Pancreas (tissue), 10 donors: ENCODE results near the gene VWA8. TPM values are rescaled to one million over a fixed set of nuclear protein-coding genes. Genes with fewer than 3 reads are reported as not detected.

Source experiments
- ATAC-seq, 4 donors: fragments of 200-7000 bp; cut with Tn5 transposase; one replicate each; pipeline versions ENCODE4 v1.8.0 to v1.9.1; 2020; ENCODE audit warnings: mild to moderate bottlenecking in 4 of 4, moderate library complexity in 4 of 4
- DNase-seq, 6 donors: peaks; one replicate each; pipeline ENCODE4 v3.0.0-alpha.2; 2020
- FAIRE-seq: peaks from 2 replicates; lab custom pipeline; 2012; peaks lifted over from hg19 to GRCh38; lab: Jason Lieb, UNC
- H3K27ac ChIP-seq, 4 donors: fragments of 200-600 bp; sonication (generic); 1 replicate in 3 of 4; 2 replicates in 1 of 4; pipeline versions ENCODE4 v1.5.0 to v1.8.0; 2020
- H3K27me3 ChIP-seq, 4 donors: fragments of 200-600 bp; one replicate each; pipeline ENCODE4 v1.8.0; 2021
- H3K36me3 ChIP-seq, 3 donors: fragments of 200-600 bp; sonication (generic) in 1 of 3; one replicate each; pipeline versions ENCODE4 v1.5.0 to v1.8.0; 2020 to 2021
- H3K4me1 ChIP-seq, 3 donors: fragments of 200-600 bp; one replicate each; pipeline ENCODE4 v1.8.0; 2021
- H3K4me3 ChIP-seq, 4 donors: fragments of 200-600 bp; sonication (generic) in 2 of 4; one replicate each; pipeline versions ENCODE4 v1.5.0 to v1.8.0; 2020 to 2021
- H3K9me3 ChIP-seq, 4 donors: fragments of 200-600 bp; one replicate each; pipeline ENCODE4 v1.8.0; 2021
- WGBS, 2 donors: extraction: QIAGEN DNeasy Blood & Tissue Kit; methylation state at CpG; one replicate each; pipeline ENCODE4 v1.1.7; 2013; 5-methylcytosine and 5-hydroxymethylcytosine counted together
- intact Hi-C, 3 donors: fragments of 100-400 bp; cut with DNase I; formaldehyde crosslinking; loops; one replicate each; pipeline versions ENCODE4 v1.11.1 to v1.14.2; 2022
- polyA plus RNA-seq, 2 donors: library from polyadenylated mRNA; stranded (reverse); fragments of 200-250 nt; gene quantifications; one replicate each; pipeline ENCODE4 v1.2.3, GENCODE V29; 2013
- total RNA-seq, 6 donors: library from RNA; stranded (reverse); fragmentation: NEBNext Ultra II Directional in 4 of 6; extraction: Animal tissue kit (Norgen Biotek cat#: 25700) in 4 of 6; gene quantifications; one replicate each; pipeline versions ENCODE4 v1.2.1 to v1.2.4, GENCODE V29; 2021 to 2023
- TF ChIP-seq, protein P1 (sequence below), 4 donors: fragments of 200-600 bp; sonication (generic) in 3 of 4; IDR thresholded peaks; one replicate each; pipeline versions ENCODE4 v1.5.0 to v1.8.0; 2021; ENCODE audit warnings: antibody characterized with exemption in 4 of 4
- donor health status: healthy with polysubstance abuse.
- donor health status: DM: no; HTN: no; CAD: no; lungs with moderate emphysema.
- donor health status: DM: no; HTN: no; CAD: no.
- donor health status: control.
- donor health status: control.
- donor health status: Bipolar disorder and iron deficiency.
- donor health status: DM: yes; HTN: yes; CAD: no.
- donor health status: DM: no; HTN: no; CAD: no.
- donor health status: DM: no; HTN: no; CAD: no.
- donor health status: DM: yes; HTN: yes; CAD: no.

VWA8 gene
- total and polyA plus RNA-seq, 8 donors: 3.3 to 15.8 (median 9.2) TPM

DNA sequence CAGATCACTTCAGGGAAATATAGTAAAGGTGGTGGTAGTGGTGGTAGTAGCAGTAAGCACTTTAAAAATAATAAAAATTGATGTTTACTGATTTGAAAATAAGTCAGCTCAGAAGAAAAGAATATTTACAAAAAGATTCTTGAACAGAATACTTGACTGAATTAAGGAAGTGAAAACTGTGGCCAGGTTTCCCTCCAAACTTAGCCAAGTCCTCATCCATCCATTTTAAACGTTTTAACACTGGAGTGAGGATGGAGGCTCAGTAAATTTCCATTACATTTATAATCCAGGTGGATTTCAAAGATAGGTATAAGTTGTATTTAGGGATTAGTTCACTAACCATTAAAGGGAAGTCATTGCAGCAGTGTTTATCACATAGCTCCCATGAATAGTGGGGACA lies 282.1 kb downstream of the VWA8 start:
- Histone ChIP-seq H3K9me3 (no peaks in the 10 kb centered on the region), H3K4me1 (no peaks in the 10 kb centered on the region), H3K4me3 (no peak overlapping the region), H3K27ac (no peak overlapping the region), H3K36me3 (peaks cover 0 to 5% (median 0%) of the 10 kb centered on the region in 3 donors), H3K27me3 (no peaks in the 10 kb centered on the region)
- TF ChIP-seq, protein P1, sequence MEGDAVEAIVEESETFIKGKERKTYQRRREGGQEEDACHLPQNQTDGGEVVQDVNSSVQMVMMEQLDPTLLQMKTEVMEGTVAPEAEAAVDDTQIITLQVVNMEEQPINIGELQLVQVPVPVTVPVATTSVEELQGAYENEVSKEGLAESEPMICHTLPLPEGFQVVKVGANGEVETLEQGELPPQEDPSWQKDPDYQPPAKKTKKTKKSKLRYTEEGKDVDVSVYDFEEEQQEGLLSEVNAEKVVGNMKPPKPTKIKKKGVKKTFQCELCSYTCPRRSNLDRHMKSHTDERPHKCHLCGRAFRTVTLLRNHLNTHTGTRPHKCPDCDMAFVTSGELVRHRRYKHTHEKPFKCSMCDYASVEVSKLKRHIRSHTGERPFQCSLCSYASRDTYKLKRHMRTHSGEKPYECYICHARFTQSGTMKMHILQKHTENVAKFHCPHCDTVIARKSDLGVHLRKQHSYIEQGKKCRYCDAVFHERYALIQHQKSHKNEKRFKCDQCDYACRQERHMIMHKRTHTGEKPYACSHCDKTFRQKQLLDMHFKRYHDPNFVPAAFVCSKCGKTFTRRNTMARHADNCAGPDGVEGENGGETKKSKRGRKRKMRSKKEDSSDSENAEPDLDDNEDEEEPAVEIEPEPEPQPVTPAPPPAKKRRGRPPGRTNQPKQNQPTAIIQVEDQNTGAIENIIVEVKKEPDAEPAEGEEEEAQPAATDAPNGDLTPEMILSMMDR (IDR thresholded peaks at IDR 0.05): no peak
- no peak for ATAC-seq
- intact Hi-C loops: no loop called here
- FAIRE-seq: no peak
- 59% methylated on average over 1 of the region's 1 CpG for WGBS, 2 donors
- no peak for DNase-seq

DNA sequence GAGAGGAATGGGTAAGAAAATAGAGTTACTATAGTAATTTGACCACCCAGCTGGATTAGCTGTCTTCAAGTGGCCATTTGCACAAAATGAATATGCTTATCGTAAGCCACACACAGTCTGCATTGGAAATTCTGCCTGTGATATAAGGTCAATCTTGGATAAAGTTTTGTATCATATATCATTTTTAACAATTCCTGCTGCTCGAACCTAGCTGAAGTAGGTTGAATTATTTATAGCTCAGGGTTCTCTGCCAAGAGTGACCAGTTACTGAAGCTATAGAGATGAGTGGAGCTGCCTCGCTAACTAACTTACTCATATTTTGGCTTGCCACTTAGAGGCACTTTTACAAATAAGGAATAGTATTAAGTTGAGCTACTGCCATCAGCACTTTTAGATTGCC lies 282.7 kb downstream of the VWA8 start:
- ATAC-seq: no peak
- 84 to 89% methylated on average over 3 of the region's 3 CpGs for WGBS, 2 donors
- no peaks in the 10 kb centered on the region for H3K9me3 ChIP-seq
- H3K36me3 ChIP-seq: no peaks in the 10 kb centered on the region
- H3K27ac ChIP-seq: no peak overlapping the region
- no peak for FAIRE-seq
- DNase-seq: no peak
- H3K4me1 ChIP-seq: no peaks in the 10 kb centered on the region
- H3K4me3 ChIP-seq: no peak overlapping the region
- TF ChIP-seq, protein P1 (IDR thresholded peaks at IDR 0.05): no peak
- H3K27me3 ChIP-seq: no peaks in the 10 kb centered on the region
- intact Hi-C loops: no loop called here

DNA sequence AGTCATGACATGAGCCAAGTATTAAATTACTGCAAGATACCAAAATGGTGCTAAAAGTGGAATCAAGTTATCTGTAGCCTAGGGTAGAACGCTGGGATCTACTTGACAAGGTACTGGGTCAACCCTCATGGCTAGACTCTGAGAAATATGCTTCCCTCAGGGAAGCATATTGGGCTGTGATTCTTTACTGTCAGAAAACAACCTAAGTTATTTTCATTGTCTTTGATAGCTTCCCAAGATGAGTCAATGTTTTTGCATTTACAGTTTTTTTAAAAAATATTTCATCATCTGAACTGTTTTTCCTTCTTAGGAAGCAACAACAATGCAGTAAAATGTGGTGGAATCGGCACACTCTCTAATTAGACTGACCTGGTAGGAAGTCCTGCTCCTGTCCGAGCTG lies 285.6 kb downstream of the VWA8 start:
- WGBS, 2 donors: 86 to 94% methylated on average over 3 of the region's 3 CpGs
- no peak for ATAC-seq
- no peak overlapping the region for H3K27ac ChIP-seq
- no peak for DNase-seq
- TF ChIP-seq, protein P1 (IDR thresholded peaks at IDR 0.05): no peak
- no peak for FAIRE-seq
- intact Hi-C loops: no loop called here
- no peaks in the 10 kb centered on the region for H3K36me3 ChIP-seq
- no peaks in the 10 kb centered on the region for H3K4me1 ChIP-seq
- H3K27me3 ChIP-seq: no peaks in the 10 kb centered on the region
- no peak overlapping the region for H3K4me3 ChIP-seq
- no peaks in the 10 kb centered on the region for H3K9me3 ChIP-seq

DNA sequence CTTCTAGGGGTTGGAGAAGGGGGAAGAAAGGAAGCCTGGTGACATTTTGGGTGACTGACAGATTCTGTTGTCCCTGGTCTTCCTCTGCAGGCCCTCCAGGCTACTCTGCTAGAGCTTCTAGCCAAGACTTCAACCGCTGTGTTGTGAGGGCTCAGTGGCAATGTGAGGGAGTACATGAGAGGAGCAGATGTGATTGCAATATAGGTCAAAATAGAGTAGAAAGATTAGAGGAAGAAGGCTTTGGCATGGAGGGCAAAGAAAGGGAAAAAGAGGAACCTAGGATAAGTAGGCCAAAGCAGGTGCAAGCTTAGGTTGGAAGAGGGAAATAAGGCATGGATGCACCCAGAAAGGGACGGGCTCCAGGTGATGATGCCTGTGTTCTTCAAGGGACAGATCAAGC lies 286.7 kb downstream of the VWA8 start:
- TF ChIP-seq, protein P1 (IDR thresholded peaks at IDR 0.05): no peak
- 47 to 48% methylated on average over 2 of the region's 2 CpGs for WGBS, 2 donors
- DNase-seq (no peak), ATAC-seq (no peak), FAIRE-seq (no peak)
- H3K9me3 ChIP-seq: no peaks in the 10 kb centered on the region
- H3K27ac ChIP-seq: no peak overlapping the region
- H3K4me1 ChIP-seq: peaks cover 0 to 4% (median 2%) of the 10 kb centered on the region in 3 donors
- H3K27me3 ChIP-seq: no peaks in the 10 kb centered on the region
- H3K4me3 ChIP-seq: no peak overlapping the region
- intact Hi-C loops: loop anchor here in 1 of 3 donors (5.0 kb wide), 1 partner anchor 433 kb away; no protein-coding TSS in a partner anchor
- no peaks in the 10 kb centered on the region for H3K36me3 ChIP-seq

DNA sequence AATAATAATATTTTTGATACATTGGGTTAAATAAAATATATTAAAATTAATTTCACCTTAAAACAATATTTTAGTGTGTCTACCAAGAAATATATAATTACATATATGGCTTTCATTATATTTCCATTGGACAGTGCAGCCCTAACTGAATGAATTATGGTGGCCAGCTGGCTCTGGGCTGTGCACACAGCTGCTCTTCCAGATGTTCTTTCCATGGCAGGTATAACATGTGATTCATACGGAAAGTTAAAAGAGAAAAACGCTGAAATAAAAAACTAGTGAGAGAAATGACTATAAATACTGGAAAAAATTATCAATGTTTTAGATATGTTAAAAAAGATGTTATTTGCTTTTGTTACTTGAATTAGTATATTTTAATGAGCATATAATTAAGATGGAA lies 287.3 kb downstream of the VWA8 start:
- no peak overlapping the region for H3K4me3 ChIP-seq
- H3K9me3 ChIP-seq: no peaks in the 10 kb centered on the region
- no peaks in the 10 kb centered on the region for H3K27me3 ChIP-seq
- intact Hi-C loops: loop anchor here in 1 of 3 donors (5.0 kb wide), 1 partner anchor 434 kb away; no protein-coding TSS in a partner anchor
- no peak overlapping the region for H3K27ac ChIP-seq
- 72 to 78% methylated on average over 2 of the region's 2 CpGs for WGBS, 2 donors
- no peaks in the 10 kb centered on the region for H3K36me3 ChIP-seq
- ATAC-seq: no peak
- TF ChIP-seq, protein P1 (IDR thresholded peaks at IDR 0.05): no peak
- FAIRE-seq: peak; percentile 29
- no peak for DNase-seq
- peaks cover 0 to 10% (median 4%) of the 10 kb centered on the region in 3 donors for H3K4me1 ChIP-seq
